ENCODE data around the gene SLC12A3.

GRCh38 chr16:56878282-56878854 is 13.4 kb downstream of the SLC12A3 start:
- TF ChIP-seq ZBTB21 (CRISPR knock-in tag; IDR thresholded peaks at IDR 0.05; ENCODE audit: borderline replicate concordance) (no peak), GABPB1 (CRISPR knock-in tag; IDR thresholded peaks at IDR 0.05) (no peak), CBFB (CRISPR knock-in tag; IDR thresholded peaks at IDR 0.05; ENCODE audit: low read depth) (no peak), CTCF (IDR thresholded peaks at IDR 0.05) (no peak), USF1 (CRISPR knock-in tag; IDR thresholded peaks at IDR 0.05) (no peak), AR (CRISPR knock-in tag; IDR thresholded peaks at IDR 0.05) (no peak), IRF2 (CRISPR knock-in tag; IDR thresholded peaks at IDR 0.05; ENCODE audit: borderline replicate concordance, low read depth) (no peak)
- TF ChIP-seq, protein P1, sequence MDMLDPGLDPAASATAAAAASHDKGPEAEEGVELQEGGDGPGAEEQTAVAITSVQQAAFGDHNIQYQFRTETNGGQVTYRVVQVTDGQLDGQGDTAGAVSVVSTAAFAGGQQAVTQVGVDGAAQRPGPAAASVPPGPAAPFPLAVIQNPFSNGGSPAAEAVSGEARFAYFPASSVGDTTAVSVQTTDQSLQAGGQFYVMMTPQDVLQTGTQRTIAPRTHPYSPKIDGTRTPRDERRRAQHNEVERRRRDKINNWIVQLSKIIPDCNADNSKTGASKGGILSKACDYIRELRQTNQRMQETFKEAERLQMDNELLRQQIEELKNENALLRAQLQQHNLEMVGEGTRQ (CRISPR knock-in tag; IDR thresholded peaks at IDR 0.05) = no peak
- TF ChIP-seq, protein P2, sequence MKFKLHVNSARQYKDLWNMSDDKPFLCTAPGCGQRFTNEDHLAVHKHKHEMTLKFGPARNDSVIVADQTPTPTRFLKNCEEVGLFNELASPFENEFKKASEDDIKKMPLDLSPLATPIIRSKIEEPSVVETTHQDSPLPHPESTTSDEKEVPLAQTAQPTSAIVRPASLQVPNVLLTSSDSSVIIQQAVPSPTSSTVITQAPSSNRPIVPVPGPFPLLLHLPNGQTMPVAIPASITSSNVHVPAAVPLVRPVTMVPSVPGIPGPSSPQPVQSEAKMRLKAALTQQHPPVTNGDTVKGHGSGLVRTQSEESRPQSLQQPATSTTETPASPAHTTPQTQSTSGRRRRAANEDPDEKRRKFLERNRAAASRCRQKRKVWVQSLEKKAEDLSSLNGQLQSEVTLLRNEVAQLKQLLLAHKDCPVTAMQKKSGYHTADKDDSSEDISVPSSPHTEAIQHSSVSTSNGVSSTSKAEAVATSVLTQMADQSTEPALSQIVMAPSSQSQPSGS (CRISPR knock-in tag; IDR thresholded peaks at IDR 0.05; ENCODE audit: borderline replicate concordance, low read depth) = no peak

Measured in WTC11 (cell line).